ENCODE data around the gene MT1G.

DNA sequence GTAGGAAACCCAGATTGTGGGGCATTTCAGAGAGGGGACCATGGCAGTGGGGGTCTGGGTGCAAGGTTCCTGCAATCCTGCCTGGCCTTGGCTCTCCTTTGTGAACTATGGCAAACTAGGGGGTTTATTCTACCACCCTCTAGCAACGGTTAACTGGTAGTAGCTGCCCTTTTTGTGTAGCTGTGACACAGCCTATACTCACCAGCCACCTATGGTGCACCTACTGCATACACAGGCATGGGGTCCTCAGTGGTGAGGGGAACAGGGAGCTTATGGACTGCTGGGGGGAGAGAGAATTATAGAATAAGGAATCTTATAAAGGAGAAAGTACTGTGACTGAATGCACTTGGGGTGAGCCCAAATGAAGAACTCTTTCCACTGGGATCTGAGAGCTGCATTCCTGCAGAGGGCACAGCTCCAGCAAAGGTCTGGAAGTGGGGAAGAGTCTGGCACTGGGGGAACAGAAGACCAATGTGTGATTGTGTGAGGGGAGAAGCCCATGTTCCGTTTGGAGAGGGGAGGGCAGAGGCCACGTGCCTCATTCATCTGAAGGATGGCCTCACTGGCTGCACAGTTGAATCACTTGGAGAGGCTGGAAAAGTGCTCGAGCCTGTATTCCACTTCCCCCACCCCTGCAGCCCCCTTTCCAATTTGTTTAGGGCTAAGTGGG lies 16.5 kb upstream of the MT1G start:
- TF ChIP-seq, protein P1, sequence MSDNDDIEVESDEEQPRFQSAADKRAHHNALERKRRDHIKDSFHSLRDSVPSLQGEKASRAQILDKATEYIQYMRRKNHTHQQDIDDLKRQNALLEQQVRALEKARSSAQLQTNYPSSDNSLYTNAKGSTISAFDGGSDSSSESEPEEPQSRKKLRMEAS (IDR thresholded peaks at IDR 0.05), result no peak
- TF ChIP-seq CEBPB (IDR thresholded peaks at IDR 0.05), result no peak
- TF ChIP-seq RAD21 (IDR thresholded peaks at IDR 0.05; ENCODE audit: low read depth), result no peak
- no peak for TF ChIP-seq EP300 (IDR thresholded peaks at IDR 0.05; ENCODE audit: borderline replicate concordance)
- TF ChIP-seq ZBTB7A (IDR thresholded peaks at IDR 0.05; ENCODE audit: low read depth), result no peak
- no peak for TF ChIP-seq FOXM1 (IDR thresholded peaks at IDR 0.05; ENCODE audit: borderline replicate concordance, low read depth)
- TF ChIP-seq USF1 (IDR thresholded peaks at IDR 0.05), result no peak
- TF ChIP-seq, protein P2, sequence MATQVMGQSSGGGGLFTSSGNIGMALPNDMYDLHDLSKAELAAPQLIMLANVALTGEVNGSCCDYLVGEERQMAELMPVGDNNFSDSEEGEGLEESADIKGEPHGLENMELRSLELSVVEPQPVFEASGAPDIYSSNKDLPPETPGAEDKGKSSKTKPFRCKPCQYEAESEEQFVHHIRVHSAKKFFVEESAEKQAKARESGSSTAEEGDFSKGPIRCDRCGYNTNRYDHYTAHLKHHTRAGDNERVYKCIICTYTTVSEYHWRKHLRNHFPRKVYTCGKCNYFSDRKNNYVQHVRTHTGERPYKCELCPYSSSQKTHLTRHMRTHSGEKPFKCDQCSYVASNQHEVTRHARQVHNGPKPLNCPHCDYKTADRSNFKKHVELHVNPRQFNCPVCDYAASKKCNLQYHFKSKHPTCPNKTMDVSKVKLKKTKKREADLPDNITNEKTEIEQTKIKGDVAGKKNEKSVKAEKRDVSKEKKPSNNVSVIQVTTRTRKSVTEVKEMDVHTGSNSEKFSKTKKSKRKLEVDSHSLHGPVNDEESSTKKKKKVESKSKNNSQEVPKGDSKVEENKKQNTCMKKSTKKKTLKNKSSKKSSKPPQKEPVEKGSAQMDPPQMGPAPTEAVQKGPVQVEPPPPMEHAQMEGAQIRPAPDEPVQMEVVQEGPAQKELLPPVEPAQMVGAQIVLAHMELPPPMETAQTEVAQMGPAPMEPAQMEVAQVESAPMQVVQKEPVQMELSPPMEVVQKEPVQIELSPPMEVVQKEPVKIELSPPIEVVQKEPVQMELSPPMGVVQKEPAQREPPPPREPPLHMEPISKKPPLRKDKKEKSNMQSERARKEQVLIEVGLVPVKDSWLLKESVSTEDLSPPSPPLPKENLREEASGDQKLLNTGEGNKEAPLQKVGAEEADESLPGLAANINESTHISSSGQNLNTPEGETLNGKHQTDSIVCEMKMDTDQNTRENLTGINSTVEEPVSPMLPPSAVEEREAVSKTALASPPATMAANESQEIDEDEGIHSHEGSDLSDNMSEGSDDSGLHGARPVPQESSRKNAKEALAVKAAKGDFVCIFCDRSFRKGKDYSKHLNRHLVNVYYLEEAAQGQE (IDR thresholded peaks at IDR 0.05; ENCODE audit: low read depth), result no peak
- no peak for TF ChIP-seq TEAD4 (IDR thresholded peaks at IDR 0.05)
- no peak for TF ChIP-seq TAF1 (IDR thresholded peaks at IDR 0.05; ENCODE audit: low read depth)
- TF ChIP-seq YY1 (IDR thresholded peaks at IDR 0.05; ENCODE audit: low read depth), result no peak
- no peak for TF ChIP-seq NFIC (IDR thresholded peaks at IDR 0.05)
- TF ChIP-seq CREB1 (IDR thresholded peaks at IDR 0.05; ENCODE audit: low read depth), result no peak

Measured in Ishikawa (cell line).